ENCODE measurements around the gene SEMA4C. TPM values are rescaled to one million over a fixed set of nuclear protein-coding genes. Genes with fewer than 3 reads are reported as not detected.

Gene SEMA4C
- total RNA-seq, 4 donors from 2014 or later = 54.4 to 82.7 (median 75.4) TPM

DNA sequence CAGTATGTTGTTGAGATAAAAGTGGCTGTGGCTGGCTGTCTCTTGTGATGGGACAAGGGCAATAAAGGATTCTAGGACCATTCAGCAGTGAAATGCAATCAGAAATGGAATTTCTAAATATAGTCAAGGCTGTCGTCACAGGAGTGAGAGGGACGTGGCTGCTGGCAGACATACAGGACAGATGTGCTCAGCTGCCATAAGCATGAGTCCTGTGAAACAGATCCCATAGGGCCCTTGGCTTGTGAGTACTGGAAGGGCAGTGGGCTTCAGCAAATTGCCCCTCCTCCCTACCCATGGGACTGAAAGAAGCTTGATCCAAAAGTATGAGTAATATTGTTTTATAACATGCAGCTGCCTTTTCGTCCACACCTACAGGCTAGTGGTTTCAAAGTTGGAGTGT is 58.0 kb downstream of the SEMA4C start:
- H3K4me1 ChIP-seq = peaks cover 16 to 19% (median 18%) of the 10 kb centered on the region in 4 donors
- 46% methylated on average over 3 of the region's 3 CpGs for WGBS
- H3K27ac ChIP-seq (replicated peaks in 1 of 4) = peak overlapping the region in 1 of 4 donors; percentile 30
- TF ChIP-seq POLR2A (IDR thresholded peaks at IDR 0.05; ENCODE audit: low read depth) (no peak), POLR2AphosphoS5 (IDR thresholded peaks at IDR 0.05) (peak; percentile 47 to 63)
- H3K9me3 ChIP-seq = no peaks in the 10 kb centered on the region
- peaks cover 0 to 33% (median 14%) of the 10 kb centered on the region in 4 donors for H3K36me3 ChIP-seq
- intact Hi-C loops (cut with DNase I) = loop anchor here (10.0 kb wide), 1 partner anchor 177 kb away; the partner anchor contains the start of gene KANSL3
- DNase-seq (ENCODE audit: extremely low spot score) = no peak
- H3K27me3 ChIP-seq = no peaks in the 10 kb centered on the region
- H3K4me3 ChIP-seq = no peak overlapping the region

DNA sequence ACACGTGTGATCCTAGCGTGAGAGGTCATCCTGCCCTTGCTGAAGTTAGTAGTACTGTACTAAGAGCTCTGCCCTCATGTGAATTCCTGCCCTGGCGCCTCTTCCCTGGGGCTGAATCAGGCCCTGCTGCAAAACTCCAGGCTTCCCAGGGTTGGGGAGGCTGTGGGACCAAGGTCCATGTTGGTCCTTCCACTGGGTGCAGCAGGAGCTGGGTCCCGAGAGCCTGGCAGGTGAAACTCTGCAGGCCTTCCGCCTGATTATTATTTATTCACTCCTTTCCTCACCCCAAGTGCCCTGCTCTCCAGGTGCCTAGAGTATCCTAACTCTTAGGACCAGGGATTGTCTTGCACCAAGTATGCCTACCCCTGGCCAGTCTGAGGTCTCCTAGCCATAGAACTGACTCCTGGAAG is 59.1 kb downstream of the SEMA4C start:
- Histone ChIP-seq H3K27me3 (no peaks in the 10 kb centered on the region), H3K27ac (replicated peaks in 1 of 4) (no peak overlapping the region), H3K4me3 (no peak overlapping the region), H3K9me3 (no peaks in the 10 kb centered on the region), H3K36me3 (peaks cover 0 to 33% (median 14%) of the 10 kb centered on the region in 4 donors), H3K4me1 (peaks cover 16 to 19% (median 17%) of the 10 kb centered on the region in 4 donors)
- 93% methylated on average over 2 of the region's 5 CpGs for WGBS
- no peak for TF ChIP-seq CTCF (IDR thresholded peaks at IDR 0.05)
- TF ChIP-seq EP300 (IDR thresholded peaks at IDR 0.05) = no peak
- no peak for TF ChIP-seq POLR2AphosphoS5 (IDR thresholded peaks at IDR 0.05)
- TF ChIP-seq POLR2A (IDR thresholded peaks at IDR 0.05; ENCODE audit: low read depth) = no peak
- intact Hi-C loops (cut with DNase I) = loop anchor here (10.0 kb wide), 1 partner anchor 176 kb away; the partner anchor contains the start of gene KANSL3
- DNase-seq (ENCODE audit: extremely low spot score) = no peak

DNA sequence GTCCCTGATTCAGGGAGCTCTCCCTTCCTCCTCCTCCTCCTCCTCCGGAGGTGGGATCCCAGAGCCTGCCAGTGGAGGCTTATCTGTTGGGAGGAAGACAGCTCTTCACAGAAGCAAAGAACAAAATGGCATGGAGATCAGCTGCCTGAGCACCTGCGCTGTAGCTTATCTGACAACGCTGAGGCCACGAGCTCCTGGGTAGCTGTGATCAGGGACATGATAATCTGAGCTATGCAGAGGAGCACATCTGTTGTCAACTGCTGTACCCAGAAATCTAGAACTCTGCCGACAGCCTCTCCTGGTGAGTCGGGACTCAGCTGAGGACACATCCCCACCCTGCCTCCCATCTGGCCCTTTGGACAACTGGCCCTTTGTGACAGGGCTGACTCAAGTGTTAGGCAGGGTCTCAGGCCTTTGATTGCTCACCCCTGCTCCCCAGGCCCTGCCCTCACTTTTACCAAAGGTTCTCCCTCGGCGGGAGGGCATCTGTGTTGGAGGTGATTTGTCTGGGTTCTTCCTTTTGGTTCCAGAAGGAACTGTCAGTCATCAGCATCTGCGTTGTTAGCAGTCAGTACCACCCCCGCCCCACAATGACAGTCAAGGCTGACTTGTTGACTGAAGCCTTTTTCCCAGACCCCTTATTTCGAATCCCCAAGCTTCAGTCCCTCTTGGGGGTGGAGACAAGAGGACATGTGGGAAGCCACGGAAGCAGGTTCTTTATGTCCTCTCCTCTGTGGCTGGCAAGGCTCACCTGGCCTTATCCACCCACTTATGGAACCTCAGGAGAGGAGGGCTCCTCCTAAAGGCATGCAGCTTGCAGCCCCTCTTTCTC is 59.7 kb downstream of the SEMA4C start:
- Histone ChIP-seq H3K36me3 (peaks cover 0 to 33% (median 14%) of the 10 kb centered on the region in 4 donors), H3K27ac (replicated peaks in 1 of 4) (no peak overlapping the region), H3K4me3 (no peak overlapping the region), H3K4me1 (peaks cover 13 to 19% (median 14%) of the 10 kb centered on the region in 4 donors), H3K9me3 (no peaks in the 10 kb centered on the region), H3K27me3 (no peaks in the 10 kb centered on the region)
- DNase-seq (ENCODE audit: extremely low spot score) = no peak
- TF ChIP-seq EP300 (IDR thresholded peaks at IDR 0.05) (no peak), CTCF (IDR thresholded peaks at IDR 0.05) (no peak), POLR2AphosphoS5 (IDR thresholded peaks at IDR 0.05) (no peak), POLR2A (IDR thresholded peaks at IDR 0.05; ENCODE audit: low read depth) (no peak)
- intact Hi-C loops (cut with DNase I) = loop anchor here (10.0 kb wide), 1 partner anchor 175 kb away; the partner anchor contains the start of gene KANSL3
- WGBS = 86% methylated on average over 10 of the region's 12 CpGs

Other genes with a start within 250 kb of the SEMA4C start
- 10 to 100 TPM; 54.2 to 63.1 (median 59.5) TPM for gene KANSL3, start 231.8 kb downstream of the SEMA4C start, total RNA-seq
- under 1 TPM in 1 of 4 donors, not detected in 3; under 0.01 TPM for gene FER1L5, start 227.3 kb downstream of the SEMA4C start, total RNA-seq
- 10 to 100 TPM; 13.7 to 22.1 (median 21.2) TPM for gene LMAN2L, start 130.0 kb downstream of the SEMA4C start, total RNA-seq
- 1 to 10 TPM; 3.3 to 7.5 (median 5.3) TPM for gene CNNM4, start 109.2 kb downstream of the SEMA4C start, total RNA-seq
- 10 to 100 TPM; 11.8 to 30.3 (median 22.1) TPM for gene CNNM3, start 53.8 kb downstream of the SEMA4C start, total RNA-seq
- gene ANKRD23, start 26.1 kb downstream of the SEMA4C start, total RNA-seq = 1 to 10 TPM; 2.2 to 6.0 (median 4.2) TPM
- gene ANKRD39, start 12.1 kb downstream of the SEMA4C start, total RNA-seq = 10 to 100 TPM; 12.4 to 17.2 (median 14.7) TPM
- gene FAM178B, start 116.5 kb upstream of the SEMA4C start, total RNA-seq = 1 to 10 TPM in 1 of 4 donors, under 1 TPM in 1, not detected in 2; 0.83 to 3.5 TPM
- gene FAHD2B, start 224.8 kb upstream of the SEMA4C start, total RNA-seq = 10 to 100 TPM; 14.6 to 24.2 (median 20.0) TPM
- 10 to 100 TPM in 3 of 4 donors, 1 to 10 TPM in 1; 5.1 to 25.3 (median 12.9) TPM for gene ANKRD36, start 243.1 kb upstream of the SEMA4C start, total RNA-seq